ENCODE results near the gene KCP.

Gene KCP

DNA sequence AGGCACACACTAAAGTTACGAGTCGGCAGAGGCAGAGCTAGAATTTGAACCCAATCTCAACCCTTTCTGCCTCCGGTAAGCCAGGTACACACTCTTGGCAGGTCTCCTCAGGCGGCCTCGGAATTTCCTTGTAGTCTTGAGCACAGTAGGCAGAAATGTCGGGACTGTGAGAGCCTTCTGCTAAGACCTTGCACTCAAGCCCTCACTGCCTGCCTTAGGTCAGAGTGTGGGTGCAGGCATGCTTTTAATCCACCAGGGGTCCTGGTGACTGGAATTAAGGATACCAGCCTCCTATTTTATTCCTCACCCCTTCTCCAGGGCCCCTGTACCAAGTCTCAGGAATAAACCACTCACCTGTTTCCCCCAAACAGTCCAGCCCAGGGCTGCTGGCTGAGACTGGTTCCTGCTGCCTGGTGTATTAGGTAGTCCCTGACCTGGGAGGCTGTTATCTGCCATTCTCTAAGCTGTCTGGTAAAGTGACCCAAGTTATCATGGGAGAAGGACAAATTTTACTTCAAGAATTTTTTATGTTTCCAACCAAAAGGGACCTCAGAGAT lies 47.0 kb downstream of the KCP start:
- Histone ChIP-seq H3K4me3 (peak overlapping the region; percentile 97), H3K36me3 (ENCODE audit: insufficient read depth, low read length) (no peaks in the 10 kb centered on the region; the same call in 1 of the 2 replicates), H3K27ac (no peak overlapping the region), H3K9ac (ENCODE audit: insufficient read length) (peak overlapping the region; percentile 80), H3K9me3 (ENCODE audit: low read depth, low read length) (no peaks in the 10 kb centered on the region)
- TF ChIP-seq POLR2AphosphoS5 (IDR thresholded peaks at IDR 0.05; ENCODE audit: borderline replicate concordance, low read depth, low read length) = no peak
- TF ChIP-seq FOXP2 (optimal IDR thresholded peaks at IDR 0.05; ENCODE audit: control extremely low read depth, extremely low read length, insufficient read depth) = no peak
- no peak for TF ChIP-seq EZH2 (IDR thresholded peaks at IDR 0.05)
- DNase-seq (ENCODE audit: low read depth, low spot score) = no peak

DNA sequence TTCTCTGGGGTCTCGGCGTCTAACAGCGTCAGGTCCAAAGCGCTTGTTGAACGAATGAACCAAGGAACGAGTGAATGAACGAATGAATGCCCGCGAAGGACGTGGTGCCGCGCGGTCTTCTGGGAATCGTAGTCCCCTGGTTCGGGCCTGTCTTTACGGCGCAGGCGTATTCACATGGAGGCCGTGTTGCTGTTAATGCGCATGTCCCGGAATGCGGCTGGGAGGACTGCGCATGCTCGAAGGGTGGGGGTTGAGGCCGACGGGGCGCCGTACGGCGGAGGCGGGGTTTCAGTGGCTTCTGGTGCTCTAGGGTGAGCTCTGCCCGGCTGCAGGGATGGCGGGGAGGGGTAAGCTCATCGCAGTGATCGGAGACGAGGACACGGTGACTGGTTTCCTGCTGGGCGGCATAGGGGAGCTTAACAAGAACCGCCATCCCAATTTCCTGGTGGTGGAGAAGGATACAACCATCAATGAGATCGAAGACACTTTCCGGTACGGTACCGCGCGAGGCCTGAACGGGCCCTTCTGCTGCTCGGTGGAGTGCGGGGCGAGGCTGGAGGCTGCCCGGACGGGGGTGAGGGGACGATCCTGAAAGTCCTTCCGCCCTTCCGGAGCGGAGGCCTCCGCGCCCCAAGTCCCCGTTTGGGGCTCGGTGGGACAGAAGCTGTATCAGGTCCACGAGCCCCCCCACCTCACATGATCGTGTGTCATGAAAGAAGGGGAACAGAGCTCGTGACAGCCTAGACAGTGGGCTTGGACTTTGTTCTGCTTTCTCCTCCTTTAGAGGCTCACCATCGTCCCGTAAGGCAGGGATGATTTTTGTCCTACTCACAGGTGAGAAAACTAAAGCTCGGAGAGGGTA lies 47.7 kb downstream of the KCP start, which contains the start of gene ATP6V1F:
Gene ATP6V1F, plus strand, starts transcription at position 286 of the 862 bp plus-strand sequence. Its CDS starts 49 bp downstream, at position 335.
- no peaks in the 10 kb centered on the region for H3K9me3 ChIP-seq (ENCODE audit: low read depth, low read length)
- no peaks in the 10 kb centered on the region; the same call in 1 of the 2 replicates for H3K36me3 ChIP-seq (ENCODE audit: insufficient read depth, low read length)
- peak within 1 kb of the TSS; percentile 80 for H3K9ac ChIP-seq (ENCODE audit: insufficient read length)
- TF ChIP-seq FOXP2 (optimal IDR thresholded peaks at IDR 0.05; ENCODE audit: control extremely low read depth, extremely low read length, insufficient read depth) (no peak), POLR2AphosphoS5 (IDR thresholded peaks at IDR 0.05; ENCODE audit: borderline replicate concordance, low read depth, low read length) (peak; percentile 96), EZH2 (IDR thresholded peaks at IDR 0.05) (no peak)
- H3K4me3 ChIP-seq = peak within 1 kb of the TSS; percentile 97
- H3K27ac ChIP-seq = peak within 1 kb of the TSS; percentile 69; the same call in 1 of the 2 replicates
- DNase-seq (ENCODE audit: low read depth, low spot score) = peak; percentile 94

DNA sequence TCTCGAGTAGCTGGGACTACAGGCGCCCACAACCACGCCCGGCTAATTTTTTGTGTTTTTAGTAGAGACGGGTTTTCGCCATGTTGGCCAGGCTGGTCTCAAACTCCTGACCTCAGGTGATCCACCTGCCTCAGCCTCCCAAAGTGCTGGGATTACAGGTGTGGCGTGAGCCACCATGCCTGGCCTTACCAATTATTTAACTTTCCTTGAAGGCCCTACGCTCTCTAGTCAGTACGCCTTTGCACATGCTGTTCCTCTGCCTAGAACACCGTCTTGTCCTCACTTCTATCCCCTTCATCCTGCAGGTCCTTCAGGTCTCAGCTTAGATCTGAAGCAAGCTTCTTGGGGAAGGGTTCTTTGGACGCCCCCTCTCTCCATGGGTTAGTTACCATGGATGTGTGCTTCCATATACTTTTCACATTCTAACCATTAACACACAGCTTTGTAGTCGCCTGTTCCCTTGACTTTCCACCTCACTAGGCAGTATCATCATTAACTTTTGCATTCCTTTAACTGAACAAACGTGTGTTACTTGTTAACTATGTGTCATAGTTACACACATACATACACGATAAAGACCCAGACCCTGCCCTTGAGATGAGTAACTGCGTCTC lies 48.4 kb downstream of the KCP start:
- no peak for TF ChIP-seq FOXP2 (optimal IDR thresholded peaks at IDR 0.05; ENCODE audit: control extremely low read depth, extremely low read length, insufficient read depth)
- TF ChIP-seq POLR2AphosphoS5 (IDR thresholded peaks at IDR 0.05; ENCODE audit: borderline replicate concordance, low read depth, low read length) = no peak
- no peak for TF ChIP-seq EZH2 (IDR thresholded peaks at IDR 0.05)
- peak overlapping the region; percentile 69; the same call in 1 of the 2 replicates for H3K27ac ChIP-seq
- no peak for DNase-seq (ENCODE audit: low read depth, low spot score)
- no peaks in the 10 kb centered on the region for H3K9me3 ChIP-seq (ENCODE audit: low read depth, low read length)
- peak overlapping the region; percentile 97 for H3K4me3 ChIP-seq
- no peaks in the 10 kb centered on the region; the same call in 1 of the 2 replicates for H3K36me3 ChIP-seq (ENCODE audit: insufficient read depth, low read length)
- peak overlapping the region; percentile 76 for H3K9ac ChIP-seq (ENCODE audit: insufficient read length)

DNA sequence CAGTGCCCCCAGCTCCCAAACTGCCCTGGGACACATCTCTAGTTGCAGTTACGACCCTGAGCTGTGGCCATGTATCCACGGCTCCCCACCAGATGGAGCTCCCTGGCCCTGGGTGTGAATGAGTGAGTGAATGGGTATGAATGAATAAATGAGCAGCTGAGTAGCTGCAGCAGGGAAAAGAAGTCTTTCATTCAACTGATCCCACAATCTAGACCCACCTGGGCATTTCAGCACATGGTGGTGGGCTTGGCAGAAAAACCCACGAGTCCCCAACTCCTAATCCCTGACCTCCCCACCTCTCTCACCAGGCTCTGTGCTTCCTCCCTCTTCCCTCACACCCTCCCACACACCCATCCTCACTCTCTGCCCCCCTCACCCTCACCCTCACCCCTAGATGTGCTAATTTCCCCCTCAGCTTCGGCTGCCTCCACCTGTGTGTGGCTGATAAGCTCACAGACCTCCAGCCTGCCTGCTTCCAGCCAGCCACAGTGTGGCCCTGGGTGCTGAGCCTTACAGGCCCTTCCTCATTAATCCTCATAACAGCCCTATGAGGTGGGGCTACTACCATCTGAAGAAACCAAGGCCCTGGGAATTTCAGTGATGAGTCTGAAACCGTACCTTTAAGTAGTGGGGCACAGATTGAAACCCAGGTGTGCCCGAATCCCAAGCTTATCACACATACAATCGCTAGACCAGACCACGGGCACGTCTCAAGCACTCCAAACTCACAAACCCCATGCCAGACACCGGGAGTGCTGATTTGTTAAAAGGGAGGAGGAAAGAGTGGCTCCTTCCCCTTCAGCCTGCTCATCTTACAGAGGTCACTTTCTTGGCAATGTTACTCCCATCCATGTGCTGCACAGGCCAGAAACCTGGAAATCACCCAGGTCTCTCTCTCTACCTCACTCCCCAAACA lies 50.1 kb downstream of the KCP start:
- no peak overlapping the region for H3K27ac ChIP-seq
- TF ChIP-seq FOXP2 (optimal IDR thresholded peaks at IDR 0.05; ENCODE audit: control extremely low read depth, extremely low read length, insufficient read depth) (no peak), POLR2AphosphoS5 (IDR thresholded peaks at IDR 0.05; ENCODE audit: borderline replicate concordance, low read depth, low read length) (no peak), EZH2 (IDR thresholded peaks at IDR 0.05) (no peak)
- no peak overlapping the region for H3K9ac ChIP-seq (ENCODE audit: insufficient read length)
- no peak for DNase-seq (ENCODE audit: low read depth, low spot score)
- H3K36me3 ChIP-seq (ENCODE audit: insufficient read depth, low read length) = peaks cover 4% of the 10 kb centered on the region; the same call in 1 of the 2 replicates
- H3K9me3 ChIP-seq (ENCODE audit: low read depth, low read length) = no peaks in the 10 kb centered on the region
- no peak overlapping the region for H3K4me3 ChIP-seq

DNA sequence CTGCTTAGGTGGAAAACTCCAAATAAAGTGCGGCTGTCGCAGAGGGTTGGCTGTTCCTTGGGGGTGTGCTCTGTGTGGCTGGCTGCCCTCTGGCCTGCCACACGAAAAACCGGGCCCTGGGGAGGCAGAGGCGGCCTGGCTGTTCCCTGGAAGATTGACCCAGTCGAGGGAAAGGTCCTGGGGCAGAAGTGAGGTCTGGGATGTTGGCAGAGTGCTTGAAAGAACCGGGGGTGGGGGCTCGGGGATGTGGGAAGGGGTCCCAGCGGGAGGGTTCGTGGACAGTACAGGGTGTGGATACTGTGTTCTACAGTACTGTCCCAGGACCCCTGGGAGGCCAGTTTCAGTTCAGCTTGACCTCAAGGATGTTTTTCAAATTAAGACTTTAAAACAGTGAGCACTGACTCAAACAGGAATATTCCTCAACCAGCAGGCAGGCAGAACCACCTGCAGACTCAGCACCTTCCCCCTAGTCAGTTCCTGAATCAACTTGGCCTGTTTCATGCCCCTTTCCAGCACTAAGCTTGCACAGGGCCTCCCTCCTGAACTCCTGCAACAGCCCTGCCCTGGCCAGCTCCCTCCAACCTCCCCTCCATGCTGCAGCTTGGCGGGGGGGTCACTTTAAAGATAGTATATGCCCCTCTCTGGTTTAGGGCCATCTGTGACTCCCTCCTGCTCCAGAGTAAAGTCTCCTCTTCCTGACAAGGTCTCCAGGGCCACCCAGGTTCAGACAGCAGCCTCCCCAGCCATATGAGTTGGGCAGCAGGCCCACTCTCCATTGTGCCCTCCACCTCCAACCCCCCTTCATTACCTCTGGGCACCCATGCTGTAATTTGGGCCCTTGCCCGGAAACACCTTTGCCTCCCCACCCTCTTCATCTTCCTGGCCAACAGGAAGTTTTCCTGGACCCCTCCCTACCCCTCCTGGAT lies 51.0 kb downstream of the KCP start:
- H3K36me3 ChIP-seq (ENCODE audit: insufficient read depth, low read length) = peaks cover 4% of the 10 kb centered on the region; the same call in 1 of the 2 replicates
- DNase-seq (ENCODE audit: low read depth, low spot score) = no peak
- no peak overlapping the region for H3K27ac ChIP-seq
- no peak overlapping the region for H3K4me3 ChIP-seq
- no peak overlapping the region for H3K9ac ChIP-seq (ENCODE audit: insufficient read length)
- no peaks in the 10 kb centered on the region for H3K9me3 ChIP-seq (ENCODE audit: low read depth, low read length)
- no peak for TF ChIP-seq FOXP2 (optimal IDR thresholded peaks at IDR 0.05; ENCODE audit: control extremely low read depth, extremely low read length, insufficient read depth)
- no peak for TF ChIP-seq EZH2 (IDR thresholded peaks at IDR 0.05)

DNA sequence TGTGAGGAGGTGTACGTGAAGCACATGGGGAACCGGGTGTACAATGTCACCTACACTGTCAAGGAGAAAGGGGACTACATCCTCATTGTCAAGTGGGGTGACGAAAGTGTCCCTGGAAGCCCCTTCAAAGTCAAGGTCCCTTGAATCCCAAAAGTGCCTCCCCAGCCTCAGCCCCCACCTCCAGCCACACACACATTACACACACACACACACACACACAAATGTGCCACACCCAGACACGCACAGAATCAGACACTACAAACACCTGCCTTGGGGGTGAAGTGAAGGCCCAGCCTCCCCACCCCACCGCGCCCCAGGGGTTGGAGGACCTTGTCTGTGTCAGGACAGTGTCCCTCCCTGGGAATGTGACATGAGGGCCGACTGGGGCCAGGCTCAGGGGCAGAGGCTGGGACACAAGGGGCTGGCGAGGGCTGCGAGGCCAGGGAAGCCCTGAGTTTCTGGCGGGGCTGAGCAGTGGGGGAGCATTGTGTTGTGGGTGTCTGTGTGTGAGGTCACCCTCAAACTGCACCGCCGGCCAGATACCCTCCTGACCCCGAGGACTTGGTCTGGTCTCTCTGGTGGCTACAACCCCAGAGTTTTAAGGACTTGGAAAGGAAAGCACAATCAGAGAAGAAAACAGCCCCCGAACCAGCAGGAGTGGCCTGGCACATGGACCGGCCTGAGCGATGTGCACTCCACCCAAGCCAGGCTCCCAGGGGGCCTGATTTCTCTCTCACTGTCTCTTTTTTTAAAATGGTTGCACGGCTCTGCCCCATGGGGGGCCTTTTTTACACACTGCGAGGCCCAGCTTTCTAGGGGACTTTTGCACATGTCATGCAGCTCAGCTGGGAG lies 51.9 kb downstream of the KCP start:
- Histone ChIP-seq H3K9ac (ENCODE audit: insufficient read length) (no peak overlapping the region), H3K27ac (no peak overlapping the region), H3K36me3 (ENCODE audit: insufficient read depth, low read length) (peaks cover 4% of the 10 kb centered on the region; the same call in 1 of the 2 replicates), H3K4me3 (no peak overlapping the region), H3K9me3 (ENCODE audit: low read depth, low read length) (no peaks in the 10 kb centered on the region)
- TF ChIP-seq POLR2AphosphoS5 (IDR thresholded peaks at IDR 0.05; ENCODE audit: borderline replicate concordance, low read depth, low read length) = no peak
- TF ChIP-seq FOXP2 (optimal IDR thresholded peaks at IDR 0.05; ENCODE audit: control extremely low read depth, extremely low read length, insufficient read depth) = no peak
- TF ChIP-seq EZH2 (IDR thresholded peaks at IDR 0.05) = no peak
- no peak for DNase-seq (ENCODE audit: low read depth, low spot score)
